ENCODE data around the gene C19orf25. TPM values are rescaled to one million over a fixed set of nuclear protein-coding genes. Genes with fewer than 3 reads are reported as not detected.

C19orf25 gene
- total RNA-seq, 4 donors from 2014 or later, result 34.3 to 49.6 (median 45.7) TPM

GRCh38 chr19:1455002-1455335 is 24.0 kb downstream of the C19orf25 start:
- H3K4me3 ChIP-seq (ENCODE audit: low read depth, poor library complexity, severe bottlenecking), result no peak overlapping the region
- no peak for DNase-seq (ENCODE audit: low spot score in 2 of 2)
- 2 to 3% methylated on average over 19 to 22 of the region's 22 CpGs for WGBS, 2 donors

GRCh38 chr19:1453525-1454364 is 25.3 kb downstream of the C19orf25 start:
- WGBS, 2 donors, result 8 to 9% methylated on average over 20 to 22 of the region's 33 CpGs

More at GRCh38 chr19:1455002-1455335, 24.0 kb downstream of the C19orf25 start:
- TF ChIP-seq POLR2A (IDR thresholded peaks at IDR 0.05), result no peak
- TF ChIP-seq, protein P1, sequence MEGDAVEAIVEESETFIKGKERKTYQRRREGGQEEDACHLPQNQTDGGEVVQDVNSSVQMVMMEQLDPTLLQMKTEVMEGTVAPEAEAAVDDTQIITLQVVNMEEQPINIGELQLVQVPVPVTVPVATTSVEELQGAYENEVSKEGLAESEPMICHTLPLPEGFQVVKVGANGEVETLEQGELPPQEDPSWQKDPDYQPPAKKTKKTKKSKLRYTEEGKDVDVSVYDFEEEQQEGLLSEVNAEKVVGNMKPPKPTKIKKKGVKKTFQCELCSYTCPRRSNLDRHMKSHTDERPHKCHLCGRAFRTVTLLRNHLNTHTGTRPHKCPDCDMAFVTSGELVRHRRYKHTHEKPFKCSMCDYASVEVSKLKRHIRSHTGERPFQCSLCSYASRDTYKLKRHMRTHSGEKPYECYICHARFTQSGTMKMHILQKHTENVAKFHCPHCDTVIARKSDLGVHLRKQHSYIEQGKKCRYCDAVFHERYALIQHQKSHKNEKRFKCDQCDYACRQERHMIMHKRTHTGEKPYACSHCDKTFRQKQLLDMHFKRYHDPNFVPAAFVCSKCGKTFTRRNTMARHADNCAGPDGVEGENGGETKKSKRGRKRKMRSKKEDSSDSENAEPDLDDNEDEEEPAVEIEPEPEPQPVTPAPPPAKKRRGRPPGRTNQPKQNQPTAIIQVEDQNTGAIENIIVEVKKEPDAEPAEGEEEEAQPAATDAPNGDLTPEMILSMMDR (IDR thresholded peaks at IDR 0.05), result no peak
- intact Hi-C loops (cut with DNase I; ENCODE audit: low total_unique reads), result no loop called here

GRCh38 chr19:1452802-1453524 is 26.1 kb downstream of the C19orf25 start:
- no peak overlapping the region for H3K4me3 ChIP-seq (ENCODE audit: low read depth, poor library complexity, severe bottlenecking)
- no peak for DNase-seq (ENCODE audit: low spot score in 2 of 2)
- 42 to 46% methylated on average over 17 to 24 of the region's 30 CpGs for WGBS, 2 donors
- no peak for TF ChIP-seq POLR2A (IDR thresholded peaks at IDR 0.05)
- TF ChIP-seq, protein P1 (IDR thresholded peaks at IDR 0.05), result no peak
- intact Hi-C loops (cut with DNase I; ENCODE audit: low total_unique reads), result no loop called here

More at GRCh38 chr19:1453525-1454364, 25.3 kb downstream of the C19orf25 start:
- no peak overlapping the region for H3K4me3 ChIP-seq (ENCODE audit: low read depth, poor library complexity, severe bottlenecking)
- DNase-seq (ENCODE audit: low spot score in 2 of 2), result no peak
- intact Hi-C loops (cut with DNase I; ENCODE audit: low total_unique reads), result no loop called here
- TF ChIP-seq, protein P1 (IDR thresholded peaks at IDR 0.05), result no peak
- TF ChIP-seq POLR2A (IDR thresholded peaks at IDR 0.05), result no peak

GRCh38 chr19:1451916-1452801 is 26.9 kb downstream of the C19orf25 start:
- DNase-seq (ENCODE audit: low spot score in 2 of 2), result no peak
- intact Hi-C loops (cut with DNase I; ENCODE audit: low total_unique reads), result no loop called here
- 27 to 40% methylated on average over 39 of the region's 39 CpGs for WGBS, 2 donors
- H3K4me3 ChIP-seq (ENCODE audit: low read depth, poor library complexity, severe bottlenecking), result no peak overlapping the region
- TF ChIP-seq, protein P1 (IDR thresholded peaks at IDR 0.05), result no peak
- no peak for TF ChIP-seq POLR2A (IDR thresholded peaks at IDR 0.05)
